NCI-H446 treated with DMSO at 0.1 percent for 48 hours (cell line): ENCODE measurements around the gene COL5A1.

ENCODE experiments used
- DNase-seq: peaks from one replicate; lab custom pipeline; 2025; lab: John Stamatoyannopoulos, UW

COL5A1 gene

GRCh38 chr9:134725605-134725940 lies 84.0 kb downstream of the COL5A1 start:
- no peak for DNase-seq

- DNase-seq = no peak
Observed at GRCh38 chr9:134726026-134726721, 84.6 kb downstream of the COL5A1 start.

GRCh38 chr9:134726722-134727034 lies 85.1 kb downstream of the COL5A1 start:
- DNase-seq = no peak

GRCh38 chr9:134728021-134728795 lies 86.6 kb downstream of the COL5A1 start:
- DNase-seq = no peak

- DNase-seq = no peak
Observed at GRCh38 chr9:134728801-134729495, 87.3 kb downstream of the COL5A1 start.

- DNase-seq = no peak
Observed at GRCh38 chr9:134730011-134730760, 88.6 kb downstream of the COL5A1 start.

- DNase-seq = no peak
Observed at GRCh38 chr9:134730761-134731496, 89.3 kb downstream of the COL5A1 start.

GRCh38 chr9:134731497-134732391 lies 90.1 kb downstream of the COL5A1 start:
- no peak for DNase-seq

- DNase-seq = no peak
Observed at GRCh38 chr9:134732392-134733110, 90.9 kb downstream of the COL5A1 start.

- no peak for DNase-seq
Observed at GRCh38 chr9:134733480-134734232, 92.1 kb downstream of the COL5A1 start.

- peak; percentile 0 for DNase-seq
Observed at GRCh38 chr9:134734270-134734669, 92.7 kb downstream of the COL5A1 start.

GRCh38 chr9:134735441-134736175 lies 94.0 kb downstream of the COL5A1 start:
- DNase-seq = no peak

- DNase-seq = no peak
Observed at GRCh38 chr9:134736791-134737497, 95.3 kb downstream of the COL5A1 start.

GRCh38 chr9:134737842-134738580 lies 96.4 kb downstream of the COL5A1 start:
- no peak for DNase-seq

GRCh38 chr9:134738869-134739659 lies 97.5 kb downstream of the COL5A1 start:
- DNase-seq = no peak

- DNase-seq = no peak
Observed at GRCh38 chr9:134739660-134739968, 98.0 kb downstream of the COL5A1 start.

GRCh38 chr9:134740071-134740470 lies 98.5 kb downstream of the COL5A1 start:
- no peak for DNase-seq
